K562 (cell line): ENCODE results near the gene PIK3R4. TPM values are rescaled to one million over a fixed set of nuclear protein-coding genes. Genes with fewer than 3 reads are reported as not detected.

Experiments
- ATAC-seq: fragments of 200-7000 bp; cut with Tn5 transposase; 3 replicates; pipeline ENCODE4 v1.9.1; 2020; ENCODE audit warnings: moderate library complexity
- BruUV-seq: library from RNA; stranded (reverse); fragments of 400-500 nt; replicated peaks from 2 replicates; lab custom pipeline; 2021; lab: Mats Ljungman, UMichigan
- CTCF ChIA-PET: fragments of 300-600 bp; formaldehyde crosslinking; extraction: SDS; loops from one replicate; lab custom pipeline; 2021; ENCODE audit warnings: low intra/inter-chr PET ratio; lab: Yijun Ruan, JAX
- POLR2A ChIA-PET: fragments of 300-600, 350-650 bp; sonication (Branson Sonifier 250); formaldehyde crosslinking; extraction: SDS; loops from one replicate; lab custom pipeline; 2021; ENCODE audit warnings: antibody characterized with exemption, inconsistent platforms; lab: Yijun Ruan, JAX
- DNase-seq, 4 experiments: peaks; one replicate each; pipeline versions ENCODE4 v3.0.0 to v3.0.0-alpha.2; 2011 to 2018; ENCODE audit warnings: low spot score in 3 of 4, mixed read lengths in 3 of 4; ENCODE audit errors: extremely low read depth in 1 of 4
- FAIRE-seq: peaks from 2 replicates; lab custom pipeline; 2011; peaks lifted over from hg19 to GRCh38; lab: Jason Lieb, UNC
- H2AFZ ChIP-seq: 2 replicates; pipeline ENCODE4 v1.6.0; 2011; ENCODE audit warnings: low read depth, low read length, control low read depth, inconsistent platforms
- H3K27ac ChIP-seq: fragments of 200-600 bp; 3 replicates; pipeline ENCODE4 v1.8.0; 2011; ENCODE audit warnings: low read depth, mild to moderate bottlenecking, control low read depth, inconsistent platforms, low read length, moderate library complexity, mixed read lengths; ENCODE audit errors: extremely low read depth
- H3K27me3 ChIP-seq, 2 experiments: fragments of 300-600 bp in 1 of 2; 2 replicates in 1 of 2; 3 replicates in 1 of 2; pipeline versions ENCODE4 v1.6.0 to v1.8.0; 2011; ENCODE audit warnings: inconsistent platforms in 2 of 2, low read length in 2 of 2, mild to moderate bottlenecking in 1 of 2, mixed read lengths in 1 of 2, moderate library complexity in 1 of 2; ENCODE audit not compliant: control insufficient read depth in 2 of 2, insufficient read depth in 2 of 2
- H3K36me3 ChIP-seq: fragments of 300-600 bp; 3 replicates; pipeline ENCODE4 v1.8.0; 2011; ENCODE audit warnings: mild to moderate bottlenecking, low read length, inconsistent platforms; ENCODE audit not compliant: control insufficient read depth, insufficient read depth
- H3K4me1 ChIP-seq, 2 experiments: fragments of 200-600 bp in 1 of 2; replicated peaks in 1 of 2; 2 replicates in 1 of 2; 3 replicates in 1 of 2; pipeline versions ENCODE4 v1.5.1 to v1.8.0; 2011; ENCODE audit warnings: inconsistent platforms in 2 of 2, low read length in 2 of 2, mild to moderate bottlenecking in 1 of 2, mixed read lengths in 1 of 2, moderate library complexity in 1 of 2; ENCODE audit not compliant: control insufficient read depth in 2 of 2, insufficient read depth in 2 of 2
- H3K4me2 ChIP-seq: 2 replicates; pipeline ENCODE4 v1.6.1; 2011; ENCODE audit warnings: low read length, control low read depth, inconsistent platforms, mixed read lengths; ENCODE audit not compliant: insufficient read depth
- H3K4me3 ChIP-seq: fragments of 200-600 bp; sonication (generic), shearing (Covaris generic); 2 replicates; pipeline ENCODE4 v1.5.1; 2016; ENCODE audit warnings: control low read depth, inconsistent platforms
- H3K79me2 ChIP-seq: fragments of 200-600 bp; 3 replicates; pipeline ENCODE4 v1.8.0; 2011; ENCODE audit warnings: low read length, inconsistent platforms; ENCODE audit not compliant: control insufficient read depth, insufficient read depth
- H3K9ac ChIP-seq, 2 experiments: 2 replicates each; pipeline versions ENCODE4 v1.6.0 to v1.6.1; 2011; ENCODE audit warnings: low read depth in 2 of 2, low read length in 2 of 2, control low read depth in 1 of 2, inconsistent platforms in 1 of 2, mild to moderate bottlenecking in 1 of 2, mixed read lengths in 1 of 2; ENCODE audit not compliant: insufficient read depth in 1 of 2
- H3K9me1 ChIP-seq: one replicate; pipeline ENCODE4 v1.6.0; 2011; ENCODE audit warnings: inconsistent platforms, mild to moderate bottlenecking, low read length, moderate library complexity; ENCODE audit not compliant: control insufficient read depth, insufficient read depth
- H3K9me3 ChIP-seq: replicated peaks from 2 replicates; pipeline ENCODE4 v1.5.1; 2011; ENCODE audit warnings: low read depth, low read length, inconsistent platforms; ENCODE audit not compliant: control insufficient read depth, insufficient read depth
- H4K20me1 ChIP-seq: replicated peaks from 2 replicates; pipeline ENCODE4 v1.6.1; 2011; ENCODE audit warnings: low read length, inconsistent platforms, mixed read lengths; ENCODE audit not compliant: control insufficient read depth, insufficient read depth
- E2F4 ChIP-seq: sonication (generic); formaldehyde crosslinking; IDR thresholded peaks from 2 replicates; pipeline ENCODE4 v1.8.0; 2022; ENCODE audit warnings: mild to moderate bottlenecking, low read depth, missing genetic modification reagents
- ESRRB ChIP-seq: fragments of 250-450 bp; sonication (Bioruptor Pico); IDR thresholded peaks from 2 replicates; pipeline ENCODE4 v1.5.0; 2020; ENCODE audit warnings: mild to moderate bottlenecking, moderate library complexity, borderline replicate concordance
- PATZ1 ChIP-seq: fragments of 250-450 bp; sonication (Bioruptor Pico); IDR thresholded peaks from 2 replicates; pipeline ENCODE4 v1.5.0; 2020; ENCODE audit warnings: mild to moderate bottlenecking, borderline replicate concordance
- PKNOX1 ChIP-seq: fragments of 450-650 bp; IDR thresholded peaks from 2 replicates; pipeline ENCODE4 v1.6.1; 2016
- RBM34 ChIP-seq: fragments of 200-400 bp; formaldehyde crosslinking; IDR thresholded peaks from 2 replicates; pipeline ENCODE4 v1.6.1; 2018; ENCODE audit warnings: low read length, borderline replicate concordance; ENCODE audit not compliant: insufficient read depth
- TAF9B ChIP-seq: fragments of 450-650 bp; IDR thresholded peaks from 2 replicates; pipeline ENCODE4 v1.6.1; 2018; ENCODE audit warnings: mild to moderate bottlenecking; ENCODE audit not compliant: partially characterized antibody
- ZFP36 ChIP-seq: fragments of 150-350 bp; IDR thresholded peaks from 2 replicates; pipeline ENCODE4 v1.6.1; 2018; ENCODE audit warnings: low read length, low read depth; ENCODE audit not compliant: partially characterized antibody
- ZNF224 ChIP-seq: sonication (generic); formaldehyde crosslinking; IDR thresholded peaks from 2 replicates; pipeline ENCODE4 v1.8.0; 2022; ENCODE audit warnings: mild to moderate bottlenecking, missing genetic modification reagents
- ZNF282 ChIP-seq: sonication (generic); formaldehyde crosslinking; IDR thresholded peaks from 2 replicates; pipeline ENCODE4 v1.8.1; 2023; ENCODE audit warnings: missing genetic modification reagents
- ZNF583 ChIP-seq: fragments of 250-450 bp; sonication (Bioruptor Pico); IDR thresholded peaks from 2 replicates; pipeline ENCODE4 v1.4.0; 2020
- WGBS: fragments of 100-300 bp; shearing (Covaris generic); methylation state at CpG from one replicate; pipeline ENCODE4 v1.1.6; 2016; ENCODE audit warnings: low coverage, mixed read lengths; ENCODE audit not compliant: insufficient coverage; ENCODE audit errors: missing lambda C conversion rate; 5-methylcytosine and 5-hydroxymethylcytosine counted together
- in situ Hi-C: fragments of 300-500 bp; cut with MboI; formaldehyde crosslinking; loops from 4 replicates; pipeline ENCODE4 v1.15.0; 2018; ENCODE audit warnings: inconsistent platforms, mixed read lengths
- intact Hi-C: fragments of 100-400 bp; cut with micrococcal nuclease; formaldehyde crosslinking; loops from 2 replicates; pipeline ENCODE4 v1.14.2; 2022
- polyA plus RNA-seq, 8 experiments: library from polyadenylated mRNA; depleted of rRNA in 4 of 8; stranded (reverse) in 5 of 8; unstranded in 3 of 8; fragments of >200 nt; fragmentation: Nextera tagmentation in 2 of 8; fragmentation: Illumina TruSeq in 1 of 8; extraction: Ambion mirVana in 2 of 8; extraction: Trizol in 1 of 8; gene quantifications; 2 replicates each; pipeline versions ENCODE4 v1.2.1 to v1.2.3, GENCODE V29; 2011 to 2014; ENCODE audit warnings: inconsistent platforms in 1 of 8, missing spikeins in 1 of 8
- total RNA-seq, 7 experiments: library from RNA; depleted of rRNA in 6 of 7; stranded (reverse); fragments of >200 nt in 6 of 7; fragmentation: Illumina TruSeq in 2 of 7; extraction: Trizol in 2 of 7; gene quantifications; 2 replicates each; pipeline versions ENCODE4 v1.2.1 to v1.2.3, GENCODE V29; 2011 to 2021; ENCODE audit warnings: low replicate concordance in 1 of 7

Gene PIK3R4
- total and polyA plus RNA-seq, 9 of the 15 experiments (the other 6 are each of a cell fraction or from before 2014, with no cell fraction given), result 20.6 to 45.8 (median 26.0) TPM

- no peak overlapping the region for H3K4me3 ChIP-seq
Observed at GRCh38 chr3:130773366-130773765, 26.7 kb upstream of the PIK3R4 start.

More at GRCh38 chr3:130773366-130773765, 26.7 kb upstream of the PIK3R4 start:
- no peak for DNase-seq
- Histone ChIP-seq H3K4me1 (peaks cover 0 to 2% of the 10 kb centered on the region in 2 experiments; a peak in 1 of 5 replicates), H3K79me2 (no peaks in the 10 kb centered on the region), H2AFZ (no peak overlapping the region), H3K9me1 (no peaks in the 10 kb centered on the region), H3K27me3 (no peaks in the 10 kb centered on the region), H3K9me3 (no peaks in the 10 kb centered on the region), H3K27ac (no peak overlapping the region), H3K9ac (no peak overlapping the region), H3K36me3 (no peaks in the 10 kb centered on the region), H4K20me1 (no peaks in the 10 kb centered on the region), H3K4me2 (no peak overlapping the region)
- intact Hi-C loops, result no loop called here
- 62% methylated on average over 3 of the region's 3 CpGs for WGBS
- no TSS peak for BruUV-seq
- TF ChIP-seq ZNF282 (CRISPR knock-in tag) (no peak), PATZ1 (CRISPR knock-in tag) (no peak), ZNF224 (CRISPR knock-in tag) (no peak), RBM34 (no peak), ZNF583 (CRISPR knock-in tag) (no peak), TAF9B (no peak), E2F4 (CRISPR knock-in tag) (no peak), PKNOX1 (no peak), ESRRB (CRISPR knock-in tag) (no peak), ZFP36 (no peak)
- no peak for FAIRE-seq
- ChIA-PET POLR2A (interaction anchor here (0.8 kb wide), 1 partner anchor 11 kb away, joined by 4 read pairs; no protein-coding TSS in a partner anchor), CTCF (no interaction called here)
- in situ Hi-C loops, result no loop called here
- no peak for ATAC-seq
